Smooth muscle cell (in vitro differentiated cells): ENCODE results near the gene SLC25A33. TPM values are rescaled to one million over a fixed set of nuclear protein-coding genes. Genes with fewer than 3 reads are reported as not detected.

Experiments used
- DNase-seq: peaks from one replicate; lab custom pipeline; 2025; ENCODE audit not compliant: unreplicated experiment; lab: John Stamatoyannopoulos, UW
- H2AFZ ChIP-seq: fragments of 200-600 bp; sonication (generic); 2 replicates; pipeline ENCODE4 v1.6.0; 2016; ENCODE audit warnings: antibody characterized with exemption, low read depth, mild to moderate bottlenecking
- H3F3A ChIP-seq: fragments of 200-600 bp; sonication (generic); 2 replicates; pipeline ENCODE4 v1.6.0; 2017; ENCODE audit warnings: antibody characterized with exemption, low read depth
- H3K27ac ChIP-seq: fragments of 200-600 bp; sonication (generic); 2 replicates; pipeline ENCODE4 v1.5.1; 2016; ENCODE audit warnings: low read depth, mild to moderate bottlenecking
- H3K27me3 ChIP-seq: fragments of 200-600 bp; sonication (generic); 2 replicates; pipeline ENCODE4 v1.6.1; 2016; ENCODE audit warnings: low read depth, mild to moderate bottlenecking
- H3K36me3 ChIP-seq: fragments of 200-600 bp; sonication (generic); 2 replicates; pipeline ENCODE4 v1.5.1; 2016; ENCODE audit warnings: low read depth
- H3K4me1 ChIP-seq: fragments of 200-600 bp; sonication (generic); 2 replicates; pipeline ENCODE4 v1.5.1; 2016; ENCODE audit warnings: low read depth
- H3K4me2 ChIP-seq: fragments of 200-600 bp; sonication (generic); 2 replicates; pipeline ENCODE4 v1.6.0; 2016; ENCODE audit warnings: mild to moderate bottlenecking
- H3K4me3 ChIP-seq: fragments of 200-600 bp; sonication (generic); 2 replicates; pipeline ENCODE4 v1.5.1; 2016; ENCODE audit warnings: mild to moderate bottlenecking
- H3K79me2 ChIP-seq: fragments of 200-600 bp; sonication (generic); 2 replicates; pipeline ENCODE4 v1.6.0; 2016; ENCODE audit warnings: low read depth, mild to moderate bottlenecking
- H3K9ac ChIP-seq: fragments of 200-600 bp; sonication (generic); 2 replicates; pipeline ENCODE4 v1.6.0; 2016; ENCODE audit warnings: low read depth
- H3K9me3 ChIP-seq: fragments of 200-600 bp; sonication (generic); replicated peaks from 2 replicates; pipeline ENCODE4 v1.5.1; 2016; ENCODE audit warnings: low read depth
- H4K20me1 ChIP-seq: fragments of 200-600 bp; sonication (generic); 2 replicates; pipeline ENCODE4 v1.6.0; 2016; ENCODE audit warnings: low read depth
- CTCF ChIP-seq: fragments of 200-600 bp; sonication (generic); IDR thresholded peaks from 2 replicates; pipeline ENCODE4 v1.5.1; 2017; ENCODE audit warnings: borderline replicate concordance, mild to moderate bottlenecking, antibody characterized with exemption; ENCODE audit not compliant: insufficient read depth, poor library complexity, severe bottlenecking
- WGBS: methylation state at CpG from one replicate; pipeline ENCODE4 v1.1.7; 2016; ENCODE audit warnings: low lambda C conversion rate; 5-methylcytosine and 5-hydroxymethylcytosine counted together
- polyA plus RNA-seq: library from polyadenylated mRNA; unstranded; fragments of >200 nt; fragmentation: Nextera tagmentation; extraction: Ambion mirVana; gene quantifications from 2 replicates; pipeline ENCODE4 v1.2.1, GENCODE V29; 2016
- total RNA-seq: library from RNA; depleted of rRNA; stranded (reverse); fragments of >200 nt; gene quantifications from 2 replicates; pipeline ENCODE4 v1.2.3, GENCODE V29; 2014

Gene SLC25A33
- total and polyA plus RNA-seq, 2 experiments from 2014 or later = 5.4 to 5.5 TPM

GRCh38 chr1:9534953-9535352 is 4.3 kb upstream of the SLC25A33 start:
- 93% methylated on average over 10 of the region's 10 CpGs for WGBS

GRCh38 chr1:9536301-9536700 is 3.0 kb upstream of the SLC25A33 start:
- Histone ChIP-seq H3K4me2 (no peak overlapping the region), H3K36me3 (no peaks in the 10 kb centered on the region), H3K4me3 (no peak overlapping the region), H3K9ac (no peak overlapping the region), H2AFZ (no peak overlapping the region), H3K9me3 (no peaks in the 10 kb centered on the region), H3K27ac (no peak overlapping the region), H3K4me1 (peaks cover 23% of the 10 kb centered on the region), H3K27me3 (no peaks in the 10 kb centered on the region), H3K79me2 (peaks cover 14% of the 10 kb centered on the region), H4K20me1 (peaks cover 8% of the 10 kb centered on the region), H3F3A (peaks cover 8% of the 10 kb centered on the region)
- TF ChIP-seq CTCF = no peak
- WGBS = 100% methylated on average over 1 of the region's 1 CpG
- DNase-seq = no peak

More at GRCh38 chr1:9534953-9535352, 4.3 kb upstream of the SLC25A33 start:
- Histone ChIP-seq H3K9ac (no peak overlapping the region), H3K4me1 (peaks cover 16% of the 10 kb centered on the region), H3F3A (peaks cover 8% of the 10 kb centered on the region), H3K4me3 (no peak overlapping the region), H3K27me3 (no peaks in the 10 kb centered on the region), H3K79me2 (peaks cover 2% of the 10 kb centered on the region), H2AFZ (no peak overlapping the region), H3K36me3 (no peaks in the 10 kb centered on the region), H3K4me2 (no peak overlapping the region), H3K9me3 (no peaks in the 10 kb centered on the region), H3K27ac (no peak overlapping the region), H4K20me1 (no peaks in the 10 kb centered on the region)
- no peak for TF ChIP-seq CTCF
- no peak for DNase-seq

GRCh38 chr1:9537863-9538668 is 1.2 kb upstream of the SLC25A33 start:
- no peaks in the 10 kb centered on the region for H3K27me3 ChIP-seq
- H3K4me2 ChIP-seq = no peak overlapping the region
- WGBS = 87% methylated on average over 7 of the region's 7 CpGs
- peaks cover 32% of the 10 kb centered on the region for H3K79me2 ChIP-seq
- peaks cover 16% of the 10 kb centered on the region for H3K4me1 ChIP-seq
- peak overlapping the region; percentile 12 for H3K4me3 ChIP-seq
- DNase-seq = no peak
- TF ChIP-seq CTCF = no peak
- H3F3A ChIP-seq = peaks cover 8% of the 10 kb centered on the region
- no peaks in the 10 kb centered on the region for H3K36me3 ChIP-seq
- no peak overlapping the region for H3K27ac ChIP-seq
- peaks cover 18% of the 10 kb centered on the region for H4K20me1 ChIP-seq
- peak overlapping the region; percentile 74 for H2AFZ ChIP-seq
- no peak overlapping the region for H3K9ac ChIP-seq
- H3K9me3 ChIP-seq = no peaks in the 10 kb centered on the region
